Measurements from ENCODE around the gene SPOCK2.

SPOCK2 gene

GRCh38 chr10:72019085-72019876, 69.1 kb downstream of the SPOCK2 start:
- Mint-ChIP-seq H3K27me3 (ENCODE audit: low read depth, poor library complexity) (no peaks in the 10 kb centered on the region), H3K9me3 (peaks cover 3% of the 10 kb centered on the region), H3K27ac (no peak overlapping the region), H3K4me1 (peaks cover 48% of the 10 kb centered on the region), H3K36me3 (ENCODE audit: low read depth) (no peaks in the 10 kb centered on the region), H3K4me3 (no peak overlapping the region)
- DNase-seq: no peak
- TF ChIP-seq CTCF (IDR thresholded peaks at IDR 0.05): no peak

GRCh38 chr10:72016608-72017300, 71.6 kb downstream of the SPOCK2 start:
- TF ChIP-seq CTCF (IDR thresholded peaks at IDR 0.05): no peak
- H3K27ac Mint-ChIP-seq: peak overlapping the region; percentile 85
- no peak for DNase-seq
- H3K4me1 Mint-ChIP-seq: peaks cover 69% of the 10 kb centered on the region
- H3K36me3 Mint-ChIP-seq (ENCODE audit: low read depth): no peaks in the 10 kb centered on the region
- peaks cover 8% of the 10 kb centered on the region for H3K27me3 Mint-ChIP-seq (ENCODE audit: low read depth, poor library complexity)
- no peak overlapping the region for H3K4me3 Mint-ChIP-seq
- peaks cover 3% of the 10 kb centered on the region for H3K9me3 Mint-ChIP-seq

- no peak for DNase-seq
- TF ChIP-seq CTCF (IDR thresholded peaks at IDR 0.05): no peak
- H3K27me3 Mint-ChIP-seq (ENCODE audit: low read depth, poor library complexity): peaks cover 8% of the 10 kb centered on the region
- no peak overlapping the region for H3K27ac Mint-ChIP-seq
- peaks cover 70% of the 10 kb centered on the region for H3K4me1 Mint-ChIP-seq
- H3K4me3 Mint-ChIP-seq: no peak overlapping the region
- peaks cover 4% of the 10 kb centered on the region for H3K36me3 Mint-ChIP-seq (ENCODE audit: low read depth)
- no peaks in the 10 kb centered on the region for H3K9me3 Mint-ChIP-seq
These were observed 72.5 kb downstream of the SPOCK2 start for GRCh38 chr10:72015841-72016240.

- Mint-ChIP-seq H3K36me3 (ENCODE audit: low read depth) (peaks cover 13% of the 10 kb centered on the region), H3K4me3 (no peak overlapping the region), H3K27me3 (ENCODE audit: low read depth, poor library complexity) (peaks cover 8% of the 10 kb centered on the region), H3K27ac (no peak overlapping the region), H3K9me3 (no peaks in the 10 kb centered on the region), H3K4me1 (peaks cover 76% of the 10 kb centered on the region)
- no peak for TF ChIP-seq CTCF (IDR thresholded peaks at IDR 0.05)
- no peak for DNase-seq
These were observed 73.4 kb downstream of the SPOCK2 start for GRCh38 chr10:72014785-72015480.

GRCh38 chr10:72014197-72014596, 74.2 kb downstream of the SPOCK2 start:
- H3K4me1 Mint-ChIP-seq: peaks cover 78% of the 10 kb centered on the region
- H3K27me3 Mint-ChIP-seq (ENCODE audit: low read depth, poor library complexity): peaks cover 8% of the 10 kb centered on the region
- DNase-seq: no peak
- H3K9me3 Mint-ChIP-seq: no peaks in the 10 kb centered on the region
- no peak overlapping the region for H3K4me3 Mint-ChIP-seq
- TF ChIP-seq CTCF (IDR thresholded peaks at IDR 0.05): no peak
- no peak overlapping the region for H3K27ac Mint-ChIP-seq
- H3K36me3 Mint-ChIP-seq (ENCODE audit: low read depth): peaks cover 18% of the 10 kb centered on the region
